Measurements from ENCODE around the gene ZNF557. TPM values are rescaled to one million over a fixed set of nuclear protein-coding genes. Genes with fewer than 3 reads are reported as not detected.

ZNF557 gene
- total RNA-seq, 2 experiments from 2014 or later, result 15.8 to 17.4 TPM

GRCh38 chr19:7067716-7068115, 1.8 kb upstream of the ZNF557 start:
- ChIA-PET POLR2A (interaction anchor here (3.1 kb wide), 1 partner anchor 31 kb away, joined by 55 read pairs; no protein-coding TSS in a partner anchor), CTCF (no interaction called here)
- Mint-ChIP-seq H3K36me3 (ENCODE audit: low read depth) (peaks cover 29% of the 10 kb centered on the region), H3K4me3 (no peak overlapping the region), H3K4me1 (ENCODE audit: low read depth) (peaks cover 21% of the 10 kb centered on the region), H3K9me3 (no peaks in the 10 kb centered on the region), H3K27me3 (no peaks in the 10 kb centered on the region), H3K27ac (no peak overlapping the region)
- Histone ChIP-seq H3K9me3 (ENCODE audit: control insufficient read depth in 1 of 2, insufficient read depth in 1 of 2, low read length in 2 of 2) (no peaks in the 10 kb centered on the region), H3K27me3 (ENCODE audit: control insufficient read depth in 1 of 2, insufficient read depth in 2 of 2, low read length in 2 of 2) (no peaks in the 10 kb centered on the region), H3K4me1 (ENCODE audit: insufficient read depth, low read length) (peaks cover 21% of the 10 kb centered on the region), H3K27ac (ENCODE audit: low read depth in 1 of 2, low read length in 2 of 2) (no peak overlapping the region), H3K4me3 (ENCODE audit: low read length) (no peak overlapping the region), H3K36me3 (ENCODE audit: insufficient read depth, low read length) (peaks cover 15% of the 10 kb centered on the region)
- intact Hi-C loops (cut with DNase I, micrococcal nuclease), result no loop called here
- TF ChIP-seq, protein P1, sequence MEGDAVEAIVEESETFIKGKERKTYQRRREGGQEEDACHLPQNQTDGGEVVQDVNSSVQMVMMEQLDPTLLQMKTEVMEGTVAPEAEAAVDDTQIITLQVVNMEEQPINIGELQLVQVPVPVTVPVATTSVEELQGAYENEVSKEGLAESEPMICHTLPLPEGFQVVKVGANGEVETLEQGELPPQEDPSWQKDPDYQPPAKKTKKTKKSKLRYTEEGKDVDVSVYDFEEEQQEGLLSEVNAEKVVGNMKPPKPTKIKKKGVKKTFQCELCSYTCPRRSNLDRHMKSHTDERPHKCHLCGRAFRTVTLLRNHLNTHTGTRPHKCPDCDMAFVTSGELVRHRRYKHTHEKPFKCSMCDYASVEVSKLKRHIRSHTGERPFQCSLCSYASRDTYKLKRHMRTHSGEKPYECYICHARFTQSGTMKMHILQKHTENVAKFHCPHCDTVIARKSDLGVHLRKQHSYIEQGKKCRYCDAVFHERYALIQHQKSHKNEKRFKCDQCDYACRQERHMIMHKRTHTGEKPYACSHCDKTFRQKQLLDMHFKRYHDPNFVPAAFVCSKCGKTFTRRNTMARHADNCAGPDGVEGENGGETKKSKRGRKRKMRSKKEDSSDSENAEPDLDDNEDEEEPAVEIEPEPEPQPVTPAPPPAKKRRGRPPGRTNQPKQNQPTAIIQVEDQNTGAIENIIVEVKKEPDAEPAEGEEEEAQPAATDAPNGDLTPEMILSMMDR (IDR thresholded peaks at IDR 0.05), result no peak
- ATAC-seq (ENCODE audit: poor library complexity) (no peak), DNase-seq (no peak)

DNA sequence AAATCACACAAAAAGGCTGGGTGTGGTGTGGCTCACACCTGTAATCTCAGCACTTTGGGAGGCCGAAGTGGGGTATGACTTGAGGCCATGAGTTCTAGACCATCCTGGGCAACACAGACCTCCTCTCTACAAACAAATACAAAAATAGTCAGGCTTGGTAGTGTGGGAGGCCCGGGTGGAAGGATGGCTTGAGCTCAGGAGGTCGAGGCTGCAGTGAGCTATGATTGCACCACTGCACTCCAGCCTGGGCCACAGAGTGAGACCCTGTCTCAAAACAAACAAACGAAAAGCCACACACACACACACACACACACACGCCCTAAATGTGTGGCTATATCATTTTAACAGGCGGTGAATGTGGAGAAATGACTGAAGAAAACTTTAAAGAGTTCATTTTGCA, 904 bp upstream of the ZNF557 start:
- H3K27me3 Mint-ChIP-seq, result no peaks in the 10 kb centered on the region
- intact Hi-C loops (cut with DNase I, micrococcal nuclease), result no loop called here
- Histone ChIP-seq H3K4me3 (ENCODE audit: low read length) (no peak overlapping the region), H3K4me1 (ENCODE audit: insufficient read depth, low read length) (peaks cover 21% of the 10 kb centered on the region), H3K36me3 (ENCODE audit: insufficient read depth, low read length) (peaks cover 24% of the 10 kb centered on the region), H3K27me3 (ENCODE audit: control insufficient read depth in 1 of 2, insufficient read depth in 2 of 2, low read length in 2 of 2) (no peaks in the 10 kb centered on the region), H3K27ac (ENCODE audit: low read depth in 1 of 2, low read length in 2 of 2) (peak overlapping the region in 1 of 2 donors; percentile 32), H3K9me3 (ENCODE audit: control insufficient read depth in 1 of 2, insufficient read depth in 1 of 2, low read length in 2 of 2) (no peaks in the 10 kb centered on the region)
- peaks cover 37% of the 10 kb centered on the region for H3K36me3 Mint-ChIP-seq (ENCODE audit: low read depth)
- peaks cover 21% of the 10 kb centered on the region for H3K4me1 Mint-ChIP-seq (ENCODE audit: low read depth)
- DNase-seq, result no peak
- no peaks in the 10 kb centered on the region for H3K9me3 Mint-ChIP-seq
- ChIA-PET POLR2A (interaction anchor here (0.6 to 3.1 kb wide), 29 partner anchors 12 to 1348 kb away, joined by 3 to 55 read pairs (median 4); partner anchors contain the start of genes ALKBH7, ARHGEF18, CATSPERD and GPR108), CTCF (interaction anchor here (0.9 to 1.2 kb wide), 2 partner anchors 34 to 332 kb away, joined by 3 read pairs; no protein-coding TSS in a partner anchor)
- H3K27ac Mint-ChIP-seq, result peak overlapping the region; percentile 91
- no peak for ATAC-seq (ENCODE audit: poor library complexity)
- TF ChIP-seq, protein P1 (IDR thresholded peaks at IDR 0.05), result no peak
- H3K4me3 Mint-ChIP-seq, result peak overlapping the region; percentile 96

GRCh38 chr19:7069904-7070226, 362 bp downstream of the ZNF557 start:
- peak overlapping the region; percentile 85 to 89 for H3K27ac ChIP-seq (ENCODE audit: low read depth in 1 of 2, low read length in 2 of 2)
- H3K27me3 ChIP-seq (ENCODE audit: control insufficient read depth in 1 of 2, insufficient read depth in 2 of 2, low read length in 2 of 2), result no peaks in the 10 kb centered on the region
- Mint-ChIP-seq H3K27me3 (no peaks in the 10 kb centered on the region), H3K4me3 (peak overlapping the region; percentile 96), H3K36me3 (ENCODE audit: low read depth) (peaks cover 48% of the 10 kb centered on the region), H3K4me1 (ENCODE audit: low read depth) (peaks cover 25% of the 10 kb centered on the region), H3K9me3 (no peaks in the 10 kb centered on the region), H3K27ac (peak overlapping the region; percentile 91)
- H3K9me3 ChIP-seq (ENCODE audit: control insufficient read depth in 1 of 2, insufficient read depth in 1 of 2, low read length in 2 of 2), result peaks cover 2 to 11% of the 10 kb centered on the region in 2 experiments
- peak overlapping the region; percentile 88 for H3K4me3 ChIP-seq (ENCODE audit: low read length)
- H3K4me1 ChIP-seq (ENCODE audit: insufficient read depth, low read length), result peaks cover 21% of the 10 kb centered on the region
- peaks cover 36% of the 10 kb centered on the region for H3K36me3 ChIP-seq (ENCODE audit: insufficient read depth, low read length)
- TF ChIP-seq, protein P1 (IDR thresholded peaks at IDR 0.05), result no peak
- ChIA-PET CTCF (interaction anchor here (0.9 to 1.2 kb wide), 2 partner anchors 32 to 800 kb away, joined by 3 read pairs; no protein-coding TSS in a partner anchor), POLR2A (interaction anchor here (0.8 to 3.1 kb wide), 22 partner anchors 11 to 799 kb away, joined by 3 to 55 read pairs (median 4); partner anchors contain the start of genes ALKBH7, ARHGEF18, KHSRP and PET100)
- DNase-seq (peak in 3 of 14 experiments; percentile 3 to 43 (median 31)), ATAC-seq (ENCODE audit: poor library complexity) (peak; percentile 18)
- intact Hi-C loops (cut with DNase I, micrococcal nuclease), result no loop called here
